Measurements from ENCODE around the gene RAPGEF4.

DNA sequence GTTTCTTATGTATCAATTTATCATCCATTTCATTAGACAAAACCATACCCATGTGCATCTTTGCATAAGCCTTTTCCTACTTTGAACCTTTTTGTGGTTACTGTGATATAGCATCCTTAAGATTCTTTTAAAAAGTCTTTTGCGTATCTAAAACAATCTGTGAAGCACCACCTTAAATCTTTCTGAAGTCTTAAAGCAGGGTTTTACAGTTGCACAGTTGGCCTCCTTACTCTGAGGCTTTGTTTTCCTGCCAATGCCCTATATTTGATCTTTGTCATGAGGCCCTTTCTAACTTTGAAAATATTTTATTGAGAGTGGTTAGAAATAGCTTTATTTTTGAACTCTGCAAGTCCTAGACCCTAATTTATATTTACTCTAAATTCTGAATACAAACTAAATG is 176.6 kb downstream of the RAPGEF4 start:
- TF ChIP-seq, protein P1, sequence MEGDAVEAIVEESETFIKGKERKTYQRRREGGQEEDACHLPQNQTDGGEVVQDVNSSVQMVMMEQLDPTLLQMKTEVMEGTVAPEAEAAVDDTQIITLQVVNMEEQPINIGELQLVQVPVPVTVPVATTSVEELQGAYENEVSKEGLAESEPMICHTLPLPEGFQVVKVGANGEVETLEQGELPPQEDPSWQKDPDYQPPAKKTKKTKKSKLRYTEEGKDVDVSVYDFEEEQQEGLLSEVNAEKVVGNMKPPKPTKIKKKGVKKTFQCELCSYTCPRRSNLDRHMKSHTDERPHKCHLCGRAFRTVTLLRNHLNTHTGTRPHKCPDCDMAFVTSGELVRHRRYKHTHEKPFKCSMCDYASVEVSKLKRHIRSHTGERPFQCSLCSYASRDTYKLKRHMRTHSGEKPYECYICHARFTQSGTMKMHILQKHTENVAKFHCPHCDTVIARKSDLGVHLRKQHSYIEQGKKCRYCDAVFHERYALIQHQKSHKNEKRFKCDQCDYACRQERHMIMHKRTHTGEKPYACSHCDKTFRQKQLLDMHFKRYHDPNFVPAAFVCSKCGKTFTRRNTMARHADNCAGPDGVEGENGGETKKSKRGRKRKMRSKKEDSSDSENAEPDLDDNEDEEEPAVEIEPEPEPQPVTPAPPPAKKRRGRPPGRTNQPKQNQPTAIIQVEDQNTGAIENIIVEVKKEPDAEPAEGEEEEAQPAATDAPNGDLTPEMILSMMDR (IDR thresholded peaks at IDR 0.05) = no peak
- no peak for TF ChIP-seq POLR2AphosphoS5 (IDR thresholded peaks at IDR 0.05)
- no peak for TF ChIP-seq POLR2A (IDR thresholded peaks at IDR 0.05; ENCODE audit: low read depth)
- no peak for TF ChIP-seq EP300 (IDR thresholded peaks at IDR 0.05)

All from esophagus muscularis mucosa (tissue), 4 donors.